A549 (cell line): ENCODE data around the gene HEG1.

ENCODE experiments used
- EHMT2 ChIP-seq: fragments of 200-600 bp; sonication (generic); IDR thresholded peaks from 2 replicates; pipeline ENCODE4 v1.6.1; 2016; ENCODE audit warnings: antibody characterized with exemption, low read depth, mild to moderate bottlenecking, moderate library complexity
- JUN ChIP-seq, 2 experiments: fragments of >200 bp; sonication (Bioruptor Twin); formaldehyde crosslinking; IDR thresholded peaks; 2 replicates in 1 of 2; 3 replicates in 1 of 2; pipeline ENCODE4 v1.6.1; 2016 to 2017
- TF ChIP-seq, protein P1 (sequence below): IDR thresholded peaks from 2 replicates; pipeline ENCODE4 v1.6.1; 2012
- TF ChIP-seq, protein P2 (sequence below): fragments of >200 bp; sonication (Bioruptor Twin); formaldehyde crosslinking; IDR thresholded peaks from 3 replicates; pipeline ENCODE4 v1.5.1; 2016
- TF ChIP-seq, protein P3 (sequence below): fragments of 450-650 bp; IDR thresholded peaks from 2 replicates; pipeline ENCODE4 v1.6.1; 2014; ENCODE audit warnings: antibody characterized with exemption
- TF ChIP-seq, protein P4 (sequence below): fragments of 200-600 bp; sonication (generic); IDR thresholded peaks from 2 replicates; pipeline ENCODE4 v1.6.1; 2016; ENCODE audit warnings: antibody characterized with exemption, mild to moderate bottlenecking, moderate library complexity

DNA sequence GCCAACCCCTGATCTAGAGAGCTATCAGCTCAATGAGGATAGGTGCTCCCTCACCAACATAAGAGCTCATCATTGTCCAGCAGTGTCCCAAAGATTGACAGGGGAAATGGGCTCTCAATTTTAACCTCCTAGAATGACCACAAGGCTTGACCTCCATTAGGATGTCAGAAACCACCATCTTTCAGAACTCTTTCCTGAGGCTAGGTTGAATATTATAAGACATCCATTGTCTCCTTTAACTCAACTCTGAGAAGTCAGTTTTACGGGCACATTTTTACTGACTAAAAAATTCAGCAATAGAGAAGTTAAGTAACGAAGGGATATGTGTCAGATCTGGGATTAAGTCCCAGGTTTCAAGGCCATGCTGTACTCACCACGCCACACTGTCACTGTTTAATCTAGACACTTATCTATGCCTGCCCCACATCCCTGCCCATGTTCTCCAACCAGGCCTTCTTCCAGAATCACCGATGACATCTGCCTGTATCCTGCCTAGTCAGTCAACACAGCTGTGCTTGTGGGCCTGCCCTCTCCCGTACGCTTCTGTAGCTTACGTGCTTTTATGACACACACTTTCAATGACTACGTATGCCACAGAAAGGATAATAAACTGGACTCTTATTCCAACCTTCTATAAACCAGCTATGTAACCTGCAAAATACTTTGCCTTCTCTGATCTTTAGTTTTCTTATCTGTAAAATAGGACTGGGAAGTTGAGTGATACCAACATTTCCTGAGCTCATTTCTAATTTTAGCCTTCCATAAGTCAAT lies 104.1 kb downstream of the HEG1 start:
- TF ChIP-seq, protein P1, sequence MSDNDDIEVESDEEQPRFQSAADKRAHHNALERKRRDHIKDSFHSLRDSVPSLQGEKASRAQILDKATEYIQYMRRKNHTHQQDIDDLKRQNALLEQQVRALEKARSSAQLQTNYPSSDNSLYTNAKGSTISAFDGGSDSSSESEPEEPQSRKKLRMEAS, result no peak
- TF ChIP-seq, protein P2, sequence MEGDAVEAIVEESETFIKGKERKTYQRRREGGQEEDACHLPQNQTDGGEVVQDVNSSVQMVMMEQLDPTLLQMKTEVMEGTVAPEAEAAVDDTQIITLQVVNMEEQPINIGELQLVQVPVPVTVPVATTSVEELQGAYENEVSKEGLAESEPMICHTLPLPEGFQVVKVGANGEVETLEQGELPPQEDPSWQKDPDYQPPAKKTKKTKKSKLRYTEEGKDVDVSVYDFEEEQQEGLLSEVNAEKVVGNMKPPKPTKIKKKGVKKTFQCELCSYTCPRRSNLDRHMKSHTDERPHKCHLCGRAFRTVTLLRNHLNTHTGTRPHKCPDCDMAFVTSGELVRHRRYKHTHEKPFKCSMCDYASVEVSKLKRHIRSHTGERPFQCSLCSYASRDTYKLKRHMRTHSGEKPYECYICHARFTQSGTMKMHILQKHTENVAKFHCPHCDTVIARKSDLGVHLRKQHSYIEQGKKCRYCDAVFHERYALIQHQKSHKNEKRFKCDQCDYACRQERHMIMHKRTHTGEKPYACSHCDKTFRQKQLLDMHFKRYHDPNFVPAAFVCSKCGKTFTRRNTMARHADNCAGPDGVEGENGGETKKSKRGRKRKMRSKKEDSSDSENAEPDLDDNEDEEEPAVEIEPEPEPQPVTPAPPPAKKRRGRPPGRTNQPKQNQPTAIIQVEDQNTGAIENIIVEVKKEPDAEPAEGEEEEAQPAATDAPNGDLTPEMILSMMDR, result no peak
- TF ChIP-seq, protein P3, sequence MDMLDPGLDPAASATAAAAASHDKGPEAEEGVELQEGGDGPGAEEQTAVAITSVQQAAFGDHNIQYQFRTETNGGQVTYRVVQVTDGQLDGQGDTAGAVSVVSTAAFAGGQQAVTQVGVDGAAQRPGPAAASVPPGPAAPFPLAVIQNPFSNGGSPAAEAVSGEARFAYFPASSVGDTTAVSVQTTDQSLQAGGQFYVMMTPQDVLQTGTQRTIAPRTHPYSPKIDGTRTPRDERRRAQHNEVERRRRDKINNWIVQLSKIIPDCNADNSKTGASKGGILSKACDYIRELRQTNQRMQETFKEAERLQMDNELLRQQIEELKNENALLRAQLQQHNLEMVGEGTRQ, result no peak
- TF ChIP-seq, protein P4, sequence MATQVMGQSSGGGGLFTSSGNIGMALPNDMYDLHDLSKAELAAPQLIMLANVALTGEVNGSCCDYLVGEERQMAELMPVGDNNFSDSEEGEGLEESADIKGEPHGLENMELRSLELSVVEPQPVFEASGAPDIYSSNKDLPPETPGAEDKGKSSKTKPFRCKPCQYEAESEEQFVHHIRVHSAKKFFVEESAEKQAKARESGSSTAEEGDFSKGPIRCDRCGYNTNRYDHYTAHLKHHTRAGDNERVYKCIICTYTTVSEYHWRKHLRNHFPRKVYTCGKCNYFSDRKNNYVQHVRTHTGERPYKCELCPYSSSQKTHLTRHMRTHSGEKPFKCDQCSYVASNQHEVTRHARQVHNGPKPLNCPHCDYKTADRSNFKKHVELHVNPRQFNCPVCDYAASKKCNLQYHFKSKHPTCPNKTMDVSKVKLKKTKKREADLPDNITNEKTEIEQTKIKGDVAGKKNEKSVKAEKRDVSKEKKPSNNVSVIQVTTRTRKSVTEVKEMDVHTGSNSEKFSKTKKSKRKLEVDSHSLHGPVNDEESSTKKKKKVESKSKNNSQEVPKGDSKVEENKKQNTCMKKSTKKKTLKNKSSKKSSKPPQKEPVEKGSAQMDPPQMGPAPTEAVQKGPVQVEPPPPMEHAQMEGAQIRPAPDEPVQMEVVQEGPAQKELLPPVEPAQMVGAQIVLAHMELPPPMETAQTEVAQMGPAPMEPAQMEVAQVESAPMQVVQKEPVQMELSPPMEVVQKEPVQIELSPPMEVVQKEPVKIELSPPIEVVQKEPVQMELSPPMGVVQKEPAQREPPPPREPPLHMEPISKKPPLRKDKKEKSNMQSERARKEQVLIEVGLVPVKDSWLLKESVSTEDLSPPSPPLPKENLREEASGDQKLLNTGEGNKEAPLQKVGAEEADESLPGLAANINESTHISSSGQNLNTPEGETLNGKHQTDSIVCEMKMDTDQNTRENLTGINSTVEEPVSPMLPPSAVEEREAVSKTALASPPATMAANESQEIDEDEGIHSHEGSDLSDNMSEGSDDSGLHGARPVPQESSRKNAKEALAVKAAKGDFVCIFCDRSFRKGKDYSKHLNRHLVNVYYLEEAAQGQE, result no peak
- TF ChIP-seq EHMT2 (no peak), JUN (IDR thresholded peaks at IDR 0.05) (no peak)
